ENCODE data around the gene F8.
A peak's percentile ranks its signal among the peaks of the same experiment; 100 is the strongest.
"Not testable (repeated sequence)": the region's sequence is repeated elsewhere in the genome, so short reads cannot be mapped to it uniquely, and the experiment has no call there.

Gene F8

GRCh38 chrX:154986826-154987575 is 35.5 kb downstream of the F8 start:
- DNase-seq (ENCODE audit: low read depth in 2 of 2, low spot score in 1 of 2) = no peak

GRCh38 chrX:154981116-154981411 is 41.5 kb downstream of the F8 start:
- DNase-seq (ENCODE audit: low read depth in 2 of 2, low spot score in 1 of 2) = no peak

- peak; percentile 37 to 51 for DNase-seq (ENCODE audit: low read depth in 2 of 2, low spot score in 1 of 2)
Observed at GRCh38 chrX:154980330-154981115, 42.0 kb downstream of the F8 start.

- DNase-seq (ENCODE audit: low read depth in 2 of 2, low spot score in 1 of 2) = no peak
Observed at GRCh38 chrX:154979629-154980028, 42.9 kb downstream of the F8 start.

GRCh38 chrX:154968353-154968752 is 54.2 kb downstream of the F8 start:
- DNase-seq (ENCODE audit: low read depth in 2 of 2, low spot score in 1 of 2) = no peak

- no peak for DNase-seq (ENCODE audit: low read depth in 2 of 2, low spot score in 1 of 2)
Observed at GRCh38 chrX:154967603-154968002, 54.9 kb downstream of the F8 start.

- no peak for DNase-seq (ENCODE audit: low read depth in 2 of 2, low spot score in 1 of 2)
Observed at GRCh38 chrX:154961947-154962346, 60.6 kb downstream of the F8 start.

GRCh38 chrX:154955799-154956198 is 66.7 kb downstream of the F8 start:
- not testable (repeated sequence) for DNase-seq (ENCODE audit: low read depth in 2 of 2, low spot score in 1 of 2)

GRCh38 chrX:154939265-154939664 is 83.3 kb downstream of the F8 start:
- not testable (repeated sequence) for DNase-seq (ENCODE audit: low read depth in 2 of 2, low spot score in 1 of 2)

GRCh38 chrX:154924771-154925170 is 97.8 kb downstream of the F8 start:
- DNase-seq (ENCODE audit: low read depth in 2 of 2, low spot score in 1 of 2) = not testable (repeated sequence)

- no peak for DNase-seq (ENCODE audit: low read depth in 2 of 2, low spot score in 1 of 2)
Observed at GRCh38 chrX:154918060-154918483, 104.5 kb downstream of the F8 start.

GRCh38 chrX:154914052-154914451 is 108.5 kb downstream of the F8 start:
- DNase-seq (ENCODE audit: low read depth in 2 of 2, low spot score in 1 of 2) = no peak

- not testable (repeated sequence) for DNase-seq (ENCODE audit: low read depth in 2 of 2, low spot score in 1 of 2)
Observed at GRCh38 chrX:154910528-154910927, 112.0 kb downstream of the F8 start.

- DNase-seq (ENCODE audit: low read depth in 2 of 2, low spot score in 1 of 2) = not testable (repeated sequence)
Observed at GRCh38 chrX:154910048-154910447, 112.5 kb downstream of the F8 start.

- DNase-seq (ENCODE audit: low read depth in 2 of 2, low spot score in 1 of 2) = no peak
Observed at GRCh38 chrX:154908821-154909220, 113.7 kb downstream of the F8 start.

GRCh38 chrX:154902408-154902807 is 120.1 kb downstream of the F8 start:
- no peak for DNase-seq (ENCODE audit: low read depth in 2 of 2, low spot score in 1 of 2)

GRCh38 chrX:154900323-154900722 is 122.2 kb downstream of the F8 start:
- DNase-seq (ENCODE audit: low read depth in 2 of 2, low spot score in 1 of 2) = no peak

- DNase-seq (ENCODE audit: low read depth in 2 of 2, low spot score in 1 of 2) = no peak
Observed at GRCh38 chrX:154892296-154892695, 130.2 kb downstream of the F8 start.

GRCh38 chrX:154890990-154891639 is 131.4 kb downstream of the F8 start:
- DNase-seq (ENCODE audit: low read depth in 2 of 2, low spot score in 1 of 2) = no peak

- not testable (repeated sequence) for DNase-seq (ENCODE audit: low read depth in 2 of 2, low spot score in 1 of 2)
Observed at GRCh38 chrX:154886789-154887221, 135.7 kb downstream of the F8 start.

GRCh38 chrX:154886069-154886788 is 136.3 kb downstream of the F8 start, which contains the start of gene F8A1:
F8A1 (plus strand) TSS chrX:154886355; CDS start chrX:154886375, 20 bp downstream.
- peak in 1 of 2 donors; percentile 5 for DNase-seq (ENCODE audit: low read depth in 2 of 2, low spot score in 1 of 2)

Data from stimulated activated CD8-positive, alpha-beta memory T cell treated with anti-CD3 and anti-CD28 coated beads, Interleukin-4, amount 100 ng/mL, for 1 hour (primary cell).